Hepatic stellate cell (primary cell): ENCODE measurements around the gene CLDN14.
A peak's percentile ranks its signal among the peaks of the same experiment; 100 is the strongest.

Source experiments
- DNase-seq: peaks from one replicate; pipeline ENCODE4 v3.0.0; 2011; ENCODE audit warnings: low spot score

The CLDN14 gene

GRCh38 chr21:36433059-36433709 is 46.7 kb downstream of the CLDN14 start:
- no peak for DNase-seq

DNA sequence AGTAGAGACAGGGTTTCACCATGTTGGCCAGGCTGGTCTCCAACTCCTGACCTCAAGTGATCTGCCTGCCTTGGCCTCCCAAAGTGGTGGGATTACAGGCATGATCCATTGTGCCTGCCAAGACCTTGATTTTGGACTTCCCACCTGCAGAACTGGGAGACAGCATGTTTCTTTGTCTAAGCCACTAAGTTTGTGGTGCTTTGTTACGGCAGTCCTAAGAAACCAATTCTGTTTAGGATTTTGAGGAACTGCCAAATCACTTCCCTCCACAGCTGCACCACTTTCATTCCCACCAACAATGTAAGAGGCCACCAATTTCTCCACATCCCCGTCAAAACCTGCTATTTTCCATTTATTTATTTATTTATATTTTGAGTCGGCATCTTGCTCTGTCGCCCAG is 48.7 kb downstream of the CLDN14 start:
- no peak for DNase-seq

GRCh38 chr21:36430841-36431240 is 49.1 kb downstream of the CLDN14 start:
- DNase-seq: no peak

GRCh38 chr21:36429947-36430546 is 49.9 kb downstream of the CLDN14 start:
- peak; percentile 98 for DNase-seq

DNA sequence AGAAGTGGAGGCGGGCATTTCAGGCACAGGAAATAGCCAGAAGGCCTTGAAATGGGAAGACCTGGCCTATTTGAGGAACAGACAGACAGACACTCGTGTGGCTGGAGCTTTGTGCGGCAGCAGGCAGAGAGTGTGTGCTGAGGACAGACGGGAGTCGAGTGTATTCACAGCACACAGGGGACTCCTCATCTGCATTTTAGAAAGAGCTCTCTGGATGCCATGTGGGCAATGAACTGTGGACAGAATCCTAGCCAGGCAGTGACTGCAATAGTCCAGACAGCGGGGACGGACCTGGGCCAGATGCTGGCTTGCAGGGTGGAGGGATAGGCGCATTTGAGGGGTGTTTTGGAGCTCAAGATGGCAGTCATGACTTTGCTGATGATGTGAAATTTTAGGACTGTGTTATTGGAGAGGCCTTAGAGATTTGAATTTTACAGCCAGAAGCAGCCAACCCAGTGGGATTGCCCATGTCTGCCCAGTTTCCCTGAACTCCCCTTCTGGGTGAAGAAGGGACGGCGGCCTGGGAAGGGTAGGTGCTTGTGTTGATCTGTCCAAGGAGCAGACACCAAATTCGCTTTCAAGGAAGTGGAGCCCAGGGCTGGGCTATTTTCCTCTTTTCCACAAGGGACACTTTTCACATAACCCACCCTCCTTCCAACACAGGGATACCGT is 51.0 kb downstream of the CLDN14 start:
- DNase-seq: no peak

DNA sequence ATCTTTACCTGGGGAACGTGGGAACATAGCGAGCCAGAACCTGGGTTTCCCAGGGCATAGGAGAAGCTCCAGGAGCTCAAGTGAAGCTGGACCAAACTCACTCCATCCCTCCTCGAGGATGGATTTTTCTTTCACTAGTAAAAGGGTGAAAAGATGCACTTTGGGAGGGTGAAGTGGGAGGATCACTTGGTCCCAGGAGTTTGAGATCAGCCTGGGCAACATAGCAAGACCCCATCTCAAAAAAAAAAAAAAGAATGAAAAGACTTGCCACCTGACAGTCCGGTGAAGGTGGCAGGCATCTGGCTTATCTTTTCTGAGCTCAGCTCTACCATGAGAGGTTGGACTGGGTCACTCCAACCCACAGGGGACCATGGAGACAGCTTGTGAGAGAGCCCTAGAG is 52.4 kb downstream of the CLDN14 start:
- no peak for DNase-seq

GRCh38 chr21:36425286-36425685 is 54.6 kb downstream of the CLDN14 start:
- DNase-seq: no peak

- DNase-seq: no peak
Measured at GRCh38 chr21:36424592-36424991, 55.3 kb downstream of the CLDN14 start.

- no peak for DNase-seq
Measured at GRCh38 chr21:36423771-36424433, 56.0 kb downstream of the CLDN14 start.

- DNase-seq: peak; percentile 75
Measured at GRCh38 chr21:36422279-36423098, 57.4 kb downstream of the CLDN14 start.

DNA sequence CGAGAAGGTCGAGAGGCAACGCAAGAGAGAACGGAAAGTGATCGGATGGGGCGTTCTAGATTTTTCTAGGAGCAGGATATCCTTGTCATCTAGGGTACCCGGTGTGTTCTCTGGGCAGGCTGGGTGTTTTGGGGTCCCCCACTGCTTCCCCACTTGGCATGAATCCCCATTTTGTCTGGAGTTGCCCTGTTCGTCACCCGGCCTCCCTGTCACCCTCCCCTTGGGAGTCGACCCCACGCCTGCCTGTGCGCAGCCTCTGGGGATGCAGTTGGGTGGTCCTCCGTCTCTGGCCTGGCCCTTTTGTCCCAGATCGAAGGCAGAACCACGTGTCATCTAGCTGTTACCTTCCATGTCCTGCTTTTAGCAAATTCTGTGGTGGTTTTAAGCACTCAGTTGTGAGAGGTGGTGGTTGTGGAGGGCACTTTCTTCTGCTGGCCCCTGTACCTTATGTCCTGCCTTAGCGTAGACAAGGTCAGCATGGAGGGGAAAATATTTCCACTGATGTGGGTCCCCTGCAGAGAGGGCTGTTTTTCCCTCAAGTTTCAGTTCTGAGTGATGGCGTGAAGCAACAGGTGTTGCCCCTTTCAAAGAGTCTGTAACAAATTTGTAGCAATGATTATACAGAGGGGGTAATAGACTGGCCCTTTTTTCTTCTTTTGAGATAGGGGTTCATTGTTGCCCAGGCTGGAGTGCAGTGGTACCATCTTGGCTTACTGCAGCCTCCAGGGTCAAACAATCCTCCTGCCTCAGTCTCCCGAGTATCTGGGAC is 59.2 kb downstream of the CLDN14 start:
- no peak for DNase-seq

DNA sequence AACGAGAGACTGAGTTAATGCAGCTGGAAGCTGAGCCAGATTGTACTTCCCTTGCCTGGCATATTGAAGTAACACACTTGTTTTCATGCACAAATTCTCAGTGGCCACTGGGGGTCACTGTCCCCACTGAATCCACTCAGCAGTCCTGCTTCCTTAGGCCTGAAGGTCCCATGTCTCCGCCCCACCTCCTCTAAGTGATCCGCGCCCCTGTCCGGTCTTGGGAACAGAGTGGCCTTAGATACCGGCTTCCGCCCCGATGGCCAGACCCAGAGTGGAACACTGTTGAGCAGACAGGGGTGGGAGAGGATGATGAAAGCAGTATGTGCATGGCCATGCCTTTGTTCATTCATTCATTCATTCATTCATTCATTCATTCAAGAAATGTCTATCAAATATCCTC is 59.9 kb downstream of the CLDN14 start:
- DNase-seq: peak; percentile 94

DNA sequence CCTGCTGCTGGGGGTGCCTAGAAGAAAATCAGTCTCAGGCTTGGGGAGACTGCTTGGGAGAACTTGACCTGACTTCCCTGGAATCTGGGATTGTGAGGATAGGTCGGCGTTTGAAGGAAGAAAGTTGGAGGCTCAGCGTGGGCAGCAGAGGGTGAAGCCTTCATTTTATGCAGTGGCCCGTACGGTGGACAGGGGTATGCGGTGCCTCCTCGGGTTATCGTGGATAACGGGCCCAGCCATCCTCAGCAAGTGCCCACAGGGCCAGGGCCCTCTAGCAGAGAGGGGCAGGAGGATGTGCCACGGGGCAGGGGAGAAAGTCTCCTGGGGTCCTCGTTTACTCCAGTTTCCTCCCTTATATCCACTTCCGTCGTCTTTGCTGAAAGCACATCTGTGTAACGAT is 60.7 kb downstream of the CLDN14 start:
- no peak for DNase-seq

DNA sequence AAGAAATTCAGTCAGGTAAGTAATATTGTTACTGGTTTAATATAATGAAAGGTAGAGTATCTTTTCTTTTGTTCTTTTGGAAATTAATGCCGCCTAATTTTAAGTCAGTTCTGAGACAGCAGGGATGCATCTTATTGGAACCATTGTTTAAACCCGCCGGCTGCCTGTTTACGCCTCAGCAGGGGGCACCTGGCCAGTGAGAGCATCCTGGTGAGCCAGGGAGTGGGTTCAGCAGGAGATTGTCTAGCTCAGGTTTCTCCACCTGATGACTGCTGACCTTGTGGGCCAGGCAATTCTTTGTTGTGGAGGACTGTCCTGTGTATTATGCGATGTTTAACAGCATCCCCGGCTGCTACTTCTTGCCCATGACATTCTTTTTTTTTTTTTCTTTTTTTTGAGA is 64.5 kb downstream of the CLDN14 start:
- DNase-seq: no peak

- DNase-seq: no peak
Measured at GRCh38 chr21:36412916-36413315, 67.0 kb downstream of the CLDN14 start.

DNA sequence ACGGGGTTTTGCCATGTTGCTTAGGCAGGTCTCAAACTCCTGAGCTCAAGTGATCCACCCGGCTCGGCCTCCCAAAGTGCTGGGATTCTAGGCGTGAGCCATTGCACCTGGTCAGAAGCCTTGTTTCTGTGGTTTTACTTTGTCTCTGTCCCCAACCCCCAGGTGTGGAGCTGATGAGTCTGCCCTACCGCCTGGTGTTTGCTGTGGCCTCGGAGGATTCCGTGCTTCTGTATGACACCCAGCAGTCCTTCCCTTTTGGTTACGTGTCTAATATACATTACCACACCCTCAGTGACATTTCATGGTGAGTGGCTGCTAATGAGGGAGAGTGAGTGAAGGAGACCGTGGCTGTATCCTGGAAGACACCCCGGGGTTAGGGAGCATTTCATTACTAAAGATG is 68.6 kb downstream of the CLDN14 start:
- DNase-seq: no peak
